GM23338 (cell line): Measurements from ENCODE around the gene LIMCH1. TPM values are rescaled to one million over a fixed set of nuclear protein-coding genes. Genes with fewer than 3 reads are reported as not detected.

Experiments
- ATAC-seq: fragments of 200-7000 bp; cut with Tn5 transposase; 3 replicates; pipeline ENCODE4 v1.9.1; 2020
- DNase-seq: peaks from one replicate; pipeline ENCODE4 v3.0.0-alpha.2; 2015; ENCODE audit warnings: low spot score
- H2AFZ ChIP-seq: fragments of 200-600 bp; sonication (generic); 2 replicates; pipeline ENCODE4 v1.8.0; 2016; ENCODE audit warnings: antibody characterized with exemption, mild to moderate bottlenecking, moderate library complexity
- H3F3A ChIP-seq: fragments of 200-600 bp; sonication (generic); replicated peaks from 2 replicates; pipeline ENCODE4 v1.8.0; 2017; ENCODE audit warnings: antibody characterized with exemption, mixed run types, low read depth
- H3K27ac ChIP-seq: fragments of 200-600 bp; sonication (generic); 2 replicates; pipeline ENCODE4 v1.6.1; 2016; ENCODE audit warnings: low read depth
- H3K27me3 ChIP-seq: fragments of 200-600 bp; sonication (generic); 2 replicates; pipeline ENCODE4 v1.8.0; 2016; ENCODE audit warnings: mild to moderate bottlenecking, mixed run types, moderate library complexity; ENCODE audit not compliant: insufficient read depth
- H3K36me3 ChIP-seq: fragments of 200-600 bp; sonication (generic); 2 replicates; pipeline ENCODE4 v1.8.0; 2016; ENCODE audit warnings: mild to moderate bottlenecking; ENCODE audit not compliant: insufficient read depth
- H3K4me1 ChIP-seq: fragments of 200-600 bp; sonication (generic); 2 replicates; pipeline ENCODE4 v1.8.0; 2016; ENCODE audit warnings: mild to moderate bottlenecking, moderate library complexity; ENCODE audit not compliant: insufficient read depth
- H3K4me2 ChIP-seq: fragments of 200-600 bp; sonication (generic); 2 replicates; pipeline ENCODE4 v1.7.1; 2017; ENCODE audit warnings: mixed run types
- H3K4me3 ChIP-seq: fragments of 200-600 bp; sonication (generic); 2 replicates; pipeline ENCODE4 v1.6.1; 2016; ENCODE audit warnings: mixed run types
- H3K79me2 ChIP-seq: fragments of 200-600 bp; sonication (generic); replicated peaks from 2 replicates; pipeline ENCODE4 v1.8.0; 2017; ENCODE audit warnings: mild to moderate bottlenecking; ENCODE audit not compliant: insufficient read depth
- H3K9me2 ChIP-seq: fragments of 200-600 bp; sonication (generic); 2 replicates; pipeline ENCODE4 v1.8.0; 2017; ENCODE audit not compliant: insufficient read depth
- H4K20me1 ChIP-seq: fragments of 200-600 bp; sonication (generic); replicated peaks from 2 replicates; pipeline ENCODE4 v1.8.0; 2017; ENCODE audit warnings: mild to moderate bottlenecking; ENCODE audit not compliant: insufficient read depth
- H3K27ac Mint-ChIP-seq: 2 replicates; pipeline ENCODE4 v1.8.0; 2020; ENCODE audit warnings: inconsistent platforms, mild to moderate bottlenecking, moderate library complexity, mixed read lengths
- H3K27me3 Mint-ChIP-seq: 3 replicates; pipeline ENCODE4 v1.8.0; 2022; ENCODE audit warnings: low read depth, mild to moderate bottlenecking, moderate library complexity, mixed read lengths, inconsistent platforms; ENCODE audit not compliant: insufficient read depth, poor library complexity
- H3K36me3 Mint-ChIP-seq: 3 replicates; pipeline ENCODE4 v1.8.0; 2021; ENCODE audit warnings: low read depth, mild to moderate bottlenecking, inconsistent platforms, moderate library complexity, mixed read lengths
- H3K4me1 Mint-ChIP-seq: 3 replicates; pipeline ENCODE4 v1.8.0; 2020; ENCODE audit warnings: mild to moderate bottlenecking, inconsistent platforms, mixed read lengths
- H3K4me3 Mint-ChIP-seq: 3 replicates; pipeline ENCODE4 v1.8.0; 2021; ENCODE audit warnings: moderate library complexity, mild to moderate bottlenecking, inconsistent platforms, mixed read lengths
- H3K9me3 Mint-ChIP-seq: 3 replicates; pipeline ENCODE4 v1.8.0; 2020; ENCODE audit warnings: moderate library complexity, mild to moderate bottlenecking, inconsistent platforms, mixed read lengths
- CREB1 ChIP-seq: fragments of 250-450 bp; sonication (Bioruptor Pico); IDR thresholded peaks from 2 replicates; pipeline ENCODE4 v1.5.0; 2020; ENCODE audit warnings: low read depth, mild to moderate bottlenecking, moderate library complexity
- ETS1 ChIP-seq: IDR thresholded peaks from 2 replicates; pipeline ENCODE4 v1.6.1; 2016; ENCODE audit warnings: antibody characterized with exemption
- EZH2 ChIP-seq: fragments of 200-600 bp; sonication (generic); IDR thresholded peaks from one replicate; pipeline ENCODE4 v1.8.0; 2017; ENCODE audit warnings: antibody characterized with exemption, mild to moderate bottlenecking, low read depth; ENCODE audit not compliant: unreplicated experiment
- EZH2phosphoT487 ChIP-seq: fragments of 200-600 bp; sonication (generic); IDR thresholded peaks from one replicate; pipeline ENCODE4 v1.8.1; 2018; ENCODE audit warnings: antibody characterized with exemption; ENCODE audit not compliant: unreplicated experiment
- JUNB ChIP-seq: IDR thresholded peaks from one replicate; pipeline ENCODE4 v1.6.1; 2016; ENCODE audit warnings: antibody characterized with exemption; ENCODE audit not compliant: unreplicated experiment
- NANOG ChIP-seq: IDR thresholded peaks from 2 replicates; pipeline ENCODE4 v1.6.1; 2016; ENCODE audit warnings: antibody characterized with exemption, borderline replicate concordance
- POLR2AphosphoS5 ChIP-seq: IDR thresholded peaks from 2 replicates; pipeline ENCODE4 v1.6.1; 2016; ENCODE audit warnings: antibody characterized with exemption, low read depth
- REST ChIP-seq: IDR thresholded peaks from one replicate; pipeline ENCODE4 v1.6.1; 2018; ENCODE audit warnings: antibody characterized with exemption; ENCODE audit not compliant: unreplicated experiment
- STAT1 ChIP-seq: IDR thresholded peaks from one replicate; pipeline ENCODE4 v1.6.1; 2016; ENCODE audit warnings: antibody characterized with exemption; ENCODE audit not compliant: unreplicated experiment
- ZNF114 ChIP-seq: fragments of 250-450 bp; sonication (Bioruptor Pico); IDR thresholded peaks from 2 replicates; pipeline ENCODE4 v1.5.0; 2020; ENCODE audit warnings: mild to moderate bottlenecking, moderate library complexity
- ZNF331 ChIP-seq: fragments of 250-450 bp; sonication (Bioruptor Pico); IDR thresholded peaks from 2 replicates; pipeline ENCODE4 v1.5.0; 2020; ENCODE audit warnings: low read depth, mild to moderate bottlenecking, moderate library complexity
- polyA plus RNA-seq: library from polyadenylated mRNA; unstranded; fragments of >200 nt; fragmentation: Nextera tagmentation; extraction: Ambion mirVana; gene quantifications from 2 replicates; pipeline ENCODE4 v1.2.1, GENCODE V29; 2016
- total RNA-seq: library from RNA; depleted of rRNA; stranded (reverse); fragments of >200 nt; shearing (Covaris generic); gene quantifications from 2 replicates; pipeline ENCODE4 v1.2.3, GENCODE V29; 2014
- TF ChIP-seq, protein P1 (sequence below), 2 experiments: fragments of 200-600 bp in 1 of 2; sonication (generic) in 1 of 2; conservative IDR thresholded peaks; 2 replicates each; pipeline versions ENCODE4 v1.5.1 to v1.6.1; 2016 to 2017; ENCODE audit warnings: antibody characterized with exemption in 2 of 2, low read depth in 2 of 2, mild to moderate bottlenecking in 2 of 2, moderate library complexity in 1 of 2
- TF ChIP-seq, protein P2 (sequence below): fragments of 250-450 bp; sonication (Bioruptor Pico); IDR thresholded peaks from 2 replicates; pipeline ENCODE4 v1.5.0; 2020; ENCODE audit warnings: mild to moderate bottlenecking, moderate library complexity

LIMCH1 gene
- total and polyA plus RNA-seq, 2 experiments from 2014 or later = 1.5 TPM

DNA sequence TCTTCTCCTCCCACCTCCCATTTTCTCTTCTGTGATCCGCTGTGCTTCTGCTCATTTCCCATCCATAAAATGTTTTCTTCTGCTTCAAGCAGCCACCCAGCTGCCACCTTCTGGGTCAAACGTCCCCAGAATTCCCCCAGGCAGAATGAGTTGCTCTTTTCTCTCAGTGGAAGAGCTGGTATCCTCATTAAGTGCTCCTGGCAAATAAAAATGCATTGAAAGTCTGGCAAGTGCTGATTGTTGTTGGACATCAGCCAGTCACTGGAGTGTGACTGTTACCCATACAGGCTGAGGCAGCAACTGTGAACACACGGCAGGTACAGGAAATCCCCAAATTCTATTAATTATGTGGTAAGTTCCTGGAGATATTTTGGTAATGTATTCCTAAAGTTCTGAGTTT, 52.6 kb downstream of the LIMCH1 start:
- H3K36me3 Mint-ChIP-seq = no peaks in the 10 kb centered on the region
- no peak overlapping the region for H3K27ac Mint-ChIP-seq

More for the DNA sequence above, 52.6 kb downstream of the LIMCH1 start:
- no peak overlapping the region for H3K4me3 Mint-ChIP-seq
- Histone ChIP-seq H3K27me3 (no peaks in the 10 kb centered on the region), H3K36me3 (no peaks in the 10 kb centered on the region), H3K4me2 (no peak overlapping the region), H3K4me1 (no peaks in the 10 kb centered on the region), H3K79me2 (no peaks in the 10 kb centered on the region), H3K4me3 (no peak overlapping the region), H3F3A (no peaks in the 10 kb centered on the region), H3K9me2 (no peaks in the 10 kb centered on the region), H2AFZ (no peak overlapping the region), H3K27ac (no peak overlapping the region), H4K20me1 (no peaks in the 10 kb centered on the region)
- no peaks in the 10 kb centered on the region for H3K9me3 Mint-ChIP-seq
- H3K4me1 Mint-ChIP-seq = no peaks in the 10 kb centered on the region; the same call in none of the 3 replicates
- no peak for TF ChIP-seq STAT1
- TF ChIP-seq ZNF331 (CRISPR knock-in tag) = no peak
- no peak for TF ChIP-seq CREB1 (CRISPR knock-in tag)
- TF ChIP-seq, protein P1, sequence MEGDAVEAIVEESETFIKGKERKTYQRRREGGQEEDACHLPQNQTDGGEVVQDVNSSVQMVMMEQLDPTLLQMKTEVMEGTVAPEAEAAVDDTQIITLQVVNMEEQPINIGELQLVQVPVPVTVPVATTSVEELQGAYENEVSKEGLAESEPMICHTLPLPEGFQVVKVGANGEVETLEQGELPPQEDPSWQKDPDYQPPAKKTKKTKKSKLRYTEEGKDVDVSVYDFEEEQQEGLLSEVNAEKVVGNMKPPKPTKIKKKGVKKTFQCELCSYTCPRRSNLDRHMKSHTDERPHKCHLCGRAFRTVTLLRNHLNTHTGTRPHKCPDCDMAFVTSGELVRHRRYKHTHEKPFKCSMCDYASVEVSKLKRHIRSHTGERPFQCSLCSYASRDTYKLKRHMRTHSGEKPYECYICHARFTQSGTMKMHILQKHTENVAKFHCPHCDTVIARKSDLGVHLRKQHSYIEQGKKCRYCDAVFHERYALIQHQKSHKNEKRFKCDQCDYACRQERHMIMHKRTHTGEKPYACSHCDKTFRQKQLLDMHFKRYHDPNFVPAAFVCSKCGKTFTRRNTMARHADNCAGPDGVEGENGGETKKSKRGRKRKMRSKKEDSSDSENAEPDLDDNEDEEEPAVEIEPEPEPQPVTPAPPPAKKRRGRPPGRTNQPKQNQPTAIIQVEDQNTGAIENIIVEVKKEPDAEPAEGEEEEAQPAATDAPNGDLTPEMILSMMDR (conservative IDR thresholded peaks at IDR 0.05; ENCODE audit: low read depth in 2 of 2) = no peak
- TF ChIP-seq JUNB = no peak
- TF ChIP-seq EZH2phosphoT487 = no peak
- TF ChIP-seq EZH2 = no peak
- TF ChIP-seq ETS1 = no peak
- no peak for TF ChIP-seq ZNF114
- TF ChIP-seq, protein P2, sequence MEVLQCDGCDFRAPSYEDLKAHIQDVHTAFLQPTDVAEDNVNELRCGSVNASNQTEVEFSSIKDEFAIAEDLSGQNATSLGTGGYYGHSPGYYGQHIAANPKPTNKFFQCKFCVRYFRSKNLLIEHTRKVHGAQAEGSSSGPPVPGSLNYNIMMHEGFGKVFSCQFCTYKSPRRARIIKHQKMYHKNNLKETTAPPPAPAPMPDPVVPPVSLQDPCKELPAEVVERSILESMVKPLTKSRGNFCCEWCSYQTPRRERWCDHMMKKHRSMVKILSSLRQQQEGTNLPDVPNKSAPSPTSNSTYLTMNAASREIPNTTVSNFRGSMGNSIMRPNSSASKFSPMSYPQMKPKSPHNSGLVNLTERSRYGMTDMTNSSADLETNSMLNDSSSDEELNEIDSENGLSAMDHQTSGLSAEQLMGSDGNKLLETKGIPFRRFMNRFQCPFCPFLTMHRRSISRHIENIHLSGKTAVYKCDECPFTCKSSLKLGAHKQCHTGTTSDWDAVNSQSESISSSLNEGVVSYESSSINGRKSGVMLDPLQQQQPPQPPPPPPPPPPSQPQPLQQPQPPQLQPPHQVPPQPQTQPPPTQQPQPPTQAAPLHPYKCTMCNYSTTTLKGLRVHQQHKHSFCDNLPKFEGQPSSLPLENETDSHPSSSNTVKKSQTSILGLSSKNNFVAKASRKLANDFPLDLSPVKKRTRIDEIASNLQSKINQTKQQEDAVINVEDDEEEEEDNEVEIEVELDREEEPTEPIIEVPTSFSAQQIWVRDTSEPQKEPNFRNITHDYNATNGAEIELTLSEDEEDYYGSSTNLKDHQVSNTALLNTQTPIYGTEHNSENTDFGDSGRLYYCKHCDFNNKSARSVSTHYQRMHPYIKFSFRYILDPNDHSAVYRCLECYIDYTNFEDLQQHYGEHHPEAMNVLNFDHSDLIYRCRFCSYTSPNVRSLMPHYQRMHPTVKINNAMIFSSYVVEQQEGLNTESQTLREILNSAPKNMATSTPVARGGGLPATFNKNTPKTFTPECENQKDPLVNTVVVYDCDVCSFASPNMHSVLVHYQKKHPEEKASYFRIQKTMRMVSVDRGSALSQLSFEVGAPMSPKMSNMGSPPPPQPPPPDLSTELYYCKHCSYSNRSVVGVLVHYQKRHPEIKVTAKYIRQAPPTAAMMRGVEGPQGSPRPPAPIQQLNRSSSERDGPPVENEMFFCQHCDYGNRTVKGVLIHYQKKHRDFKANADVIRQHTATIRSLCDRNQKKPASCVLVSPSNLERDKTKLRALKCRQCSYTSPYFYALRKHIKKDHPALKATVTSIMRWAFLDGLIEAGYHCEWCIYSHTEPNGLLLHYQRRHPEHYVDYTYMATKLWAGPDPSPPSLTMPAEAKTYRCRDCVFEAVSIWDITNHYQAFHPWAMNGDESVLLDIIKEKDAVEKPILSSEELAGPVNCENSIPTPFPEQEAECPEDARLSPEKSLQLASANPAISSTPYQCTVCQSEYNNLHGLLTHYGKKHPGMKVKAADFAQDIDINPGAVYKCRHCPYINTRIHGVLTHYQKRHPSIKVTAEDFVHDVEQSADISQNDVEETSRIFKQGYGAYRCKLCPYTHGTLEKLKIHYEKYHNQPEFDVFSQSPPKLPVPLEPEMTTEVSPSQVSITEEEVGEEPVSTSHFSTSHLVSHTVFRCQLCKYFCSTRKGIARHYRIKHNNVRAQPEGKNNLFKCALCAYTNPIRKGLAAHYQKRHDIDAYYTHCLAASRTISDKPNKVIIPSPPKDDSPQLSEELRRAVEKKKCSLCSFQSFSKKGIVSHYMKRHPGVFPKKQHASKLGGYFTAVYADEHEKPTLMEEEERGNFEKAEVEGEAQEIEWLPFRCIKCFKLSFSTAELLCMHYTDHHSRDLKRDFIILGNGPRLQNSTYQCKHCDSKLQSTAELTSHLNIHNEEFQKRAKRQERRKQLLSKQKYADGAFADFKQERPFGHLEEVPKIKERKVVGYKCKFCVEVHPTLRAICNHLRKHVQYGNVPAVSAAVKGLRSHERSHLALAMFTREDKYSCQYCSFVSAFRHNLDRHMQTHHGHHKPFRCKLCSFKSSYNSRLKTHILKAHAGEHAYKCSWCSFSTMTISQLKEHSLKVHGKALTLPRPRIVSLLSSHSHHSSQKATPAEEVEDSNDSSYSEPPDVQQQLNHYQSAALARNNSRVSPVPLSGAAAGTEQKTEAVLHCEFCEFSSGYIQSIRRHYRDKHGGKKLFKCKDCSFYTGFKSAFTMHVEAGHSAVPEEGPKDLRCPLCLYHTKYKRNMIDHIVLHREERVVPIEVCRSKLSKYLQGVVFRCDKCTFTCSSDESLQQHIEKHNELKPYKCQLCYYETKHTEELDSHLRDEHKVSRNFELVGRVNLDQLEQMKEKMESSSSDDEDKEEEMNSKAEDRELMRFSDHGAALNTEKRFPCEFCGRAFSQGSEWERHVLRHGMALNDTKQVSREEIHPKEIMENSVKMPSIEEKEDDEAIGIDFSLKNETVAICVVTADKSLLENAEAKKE (CRISPR knock-in tag) = no peak
- no peak for TF ChIP-seq NANOG
- no peak for TF ChIP-seq REST
- no peak for TF ChIP-seq POLR2AphosphoS5
- no peaks in the 10 kb centered on the region for H3K27me3 Mint-ChIP-seq
- ATAC-seq (no peak), DNase-seq (no peak)
